Adrenal gland (tissue), 12 donors: ENCODE data around the gene DAAM2. TPM values are rescaled to one million over a fixed set of nuclear protein-coding genes. Genes with fewer than 3 reads are reported as not detected.

Experiments
- DNase-seq, 7 donors: peaks; one replicate each; pipeline ENCODE4 v3.0.0-alpha.2; 2019 to 2020
- H3K27ac ChIP-seq, 5 donors: fragments of 200-600 bp; sonication (generic) in 4 of 5; 1 replicate in 3 of 5; 2 replicates in 2 of 5; pipeline versions ENCODE4 v1.5.1 to v1.8.0; 2016 to 2020; ENCODE audit warnings: mild to moderate bottlenecking in 1 of 5
- H3K27me3 ChIP-seq: fragments of 200-600 bp; 2 replicates; pipeline ENCODE4 v1.8.0; 2021
- H3K36me3 ChIP-seq, 2 donors: fragments of 200-600 bp; replicated peaks in 1 of 2; 1 replicate in 1 of 2; 2 replicates in 1 of 2; pipeline versions ENCODE4 v1.5.1 to v1.8.0; 2018 to 2022
- H3K4me1 ChIP-seq, 2 donors: fragments of 200-600 bp; replicated peaks in 1 of 2; 1 replicate in 1 of 2; 2 replicates in 1 of 2; pipeline versions ENCODE4 v1.5.1 to v1.8.0; 2018 to 2021
- H3K4me3 ChIP-seq, 4 donors: fragments of 200-600 bp; sonication (generic) in 3 of 4; one replicate each; pipeline ENCODE4 v1.5.1; 2016 to 2018
- H3K9me3 ChIP-seq, 3 donors: fragments of 200-600 bp; sonication (generic) in 1 of 3; replicated peaks in 1 of 3; 1 replicate in 2 of 3; 2 replicates in 1 of 3; pipeline versions ENCODE4 v1.5.1 to v1.8.0; 2016 to 2021
- POLR2A ChIP-seq, 2 donors: fragments of 450-650 bp; IDR thresholded peaks; one replicate each; pipeline ENCODE4 v1.6.1; 2017; ENCODE audit warnings: antibody characterized with exemption in 2 of 2, mild to moderate bottlenecking in 2 of 2, moderate library complexity in 1 of 2
- WGBS, 4 donors: extraction: QIAGEN DNeasy Blood & Tissue Kit in 2 of 4; methylation state at CpG; one replicate each; pipeline versions ENCODE4 v1.1.5 to v1.1.7; 2013 to 2017; 5-methylcytosine and 5-hydroxymethylcytosine counted together
- intact Hi-C, 2 donors: fragments of 100-400 bp; cut with DNase I; formaldehyde crosslinking; loops; one replicate each; pipeline versions ENCODE4 v1.14.1 to v1.15.0; 2022 to 2023
- polyA plus RNA-seq, 3 donors: library from polyadenylated mRNA; stranded (reverse); fragments of 200-250 nt in 2 of 3; fragments of 350-450 nt in 1 of 3; fragmentation: Illumina TruSeq in 1 of 3; extraction: RNeasy Lipid Tissue Mini Kit (QIAGEN cat#74804) in 1 of 3; gene quantifications; one replicate each; pipeline ENCODE4 v1.2.3, GENCODE V29; 2013 to 2014
- total RNA-seq, 9 donors: library from RNA; depleted of rRNA in 4 of 9; stranded (reverse); fragments of >200 nt in 4 of 9; fragments of 120-200 nt in 1 of 9; fragmentation: NEBNext Ultra II Directional in 1 of 9; extraction: Animal tissue kit (Norgen Biotek cat#: 25700) in 1 of 9; gene quantifications; one replicate each; pipeline versions ENCODE4 v1.1.0 to v1.2.4, GENCODE V29; 2013 to 2023
- TF ChIP-seq, protein P1 (sequence below), 6 experiments: fragments of 450-650 bp in 4 of 6; fragments of 200-600 bp in 2 of 6; sonication (generic) in 1 of 6; IDR thresholded peaks; 1 replicate in 5 of 6; 2 replicates in 1 of 6; pipeline versions ENCODE4 v1.5.1 to v1.8.0; 2016 to 2021; ENCODE audit warnings: antibody characterized with exemption in 6 of 6, mild to moderate bottlenecking in 2 of 6, moderate library complexity in 1 of 6
- donor health status: healthy with polysubstance abuse.
- donor health status: Bipolar disorder and iron deficiency.
- donor health status: DM: yes; HTN: yes; CAD: no.
- donor health status: DM: no; HTN: no; CAD: no.
- donor health status: DM: no; HTN: no; CAD: no.
- donor health status: DM: yes; HTN: yes; CAD: no.

The DAAM2 gene
- total and polyA plus RNA-seq, 12 donors, result 28.1 to 72.1 (median 53.2) TPM

DNA sequence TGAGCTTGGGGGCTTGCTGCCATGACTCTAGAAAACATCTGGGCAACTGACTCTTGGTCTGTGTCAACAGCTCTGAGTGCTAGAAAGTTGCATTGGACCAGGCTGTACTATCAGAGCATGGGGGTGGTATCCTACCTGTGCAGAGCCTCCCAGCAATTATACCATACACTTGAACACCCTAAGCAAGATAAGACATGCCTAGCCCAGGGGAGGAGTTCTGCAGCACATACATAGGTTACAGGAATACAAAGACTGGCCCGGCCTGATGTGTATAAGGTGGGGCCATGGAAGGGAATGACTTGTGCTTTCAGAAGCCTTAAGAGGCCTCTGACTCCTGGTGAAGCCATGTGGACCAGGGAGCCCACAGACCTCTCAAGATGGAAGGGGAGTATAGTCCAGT lies 153.4 kb downstream of the DAAM2 start:
- WGBS, 4 donors, result 60 to 100% (median 90%) methylated on average over 1 of the region's 1 CpG
- no peak for DNase-seq
- intact Hi-C loops, result no loop called here

DNA sequence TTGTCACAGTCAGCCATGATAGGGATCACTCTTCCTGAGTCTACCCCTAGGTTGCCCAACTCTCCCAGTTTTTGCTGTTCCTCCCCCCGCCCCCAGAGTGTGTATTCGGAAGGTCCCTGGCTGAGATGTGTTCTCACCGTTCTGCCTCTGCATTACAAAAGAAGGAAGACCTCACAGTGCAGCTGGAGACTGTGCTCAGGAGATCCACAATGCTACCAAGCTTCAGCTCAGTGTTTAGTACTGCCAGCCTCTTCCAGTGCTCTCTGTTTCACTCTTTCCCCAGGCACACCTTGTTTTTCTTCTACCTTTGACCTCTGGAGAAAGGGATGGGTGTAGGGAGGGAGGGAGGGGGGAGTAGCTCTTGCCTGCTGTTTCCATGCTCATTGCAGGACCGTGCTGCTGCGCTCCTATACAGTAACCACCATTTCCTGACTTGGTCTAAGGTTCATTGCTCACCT lies 155.5 kb downstream of the DAAM2 start:
- no peak overlapping the region for H3K4me3 ChIP-seq
- DNase-seq, result no peak
- no peaks in the 10 kb centered on the region for H3K9me3 ChIP-seq
- H3K27me3 ChIP-seq, result no peaks in the 10 kb centered on the region
- no peak overlapping the region for H3K27ac ChIP-seq
- TF ChIP-seq, protein P1, sequence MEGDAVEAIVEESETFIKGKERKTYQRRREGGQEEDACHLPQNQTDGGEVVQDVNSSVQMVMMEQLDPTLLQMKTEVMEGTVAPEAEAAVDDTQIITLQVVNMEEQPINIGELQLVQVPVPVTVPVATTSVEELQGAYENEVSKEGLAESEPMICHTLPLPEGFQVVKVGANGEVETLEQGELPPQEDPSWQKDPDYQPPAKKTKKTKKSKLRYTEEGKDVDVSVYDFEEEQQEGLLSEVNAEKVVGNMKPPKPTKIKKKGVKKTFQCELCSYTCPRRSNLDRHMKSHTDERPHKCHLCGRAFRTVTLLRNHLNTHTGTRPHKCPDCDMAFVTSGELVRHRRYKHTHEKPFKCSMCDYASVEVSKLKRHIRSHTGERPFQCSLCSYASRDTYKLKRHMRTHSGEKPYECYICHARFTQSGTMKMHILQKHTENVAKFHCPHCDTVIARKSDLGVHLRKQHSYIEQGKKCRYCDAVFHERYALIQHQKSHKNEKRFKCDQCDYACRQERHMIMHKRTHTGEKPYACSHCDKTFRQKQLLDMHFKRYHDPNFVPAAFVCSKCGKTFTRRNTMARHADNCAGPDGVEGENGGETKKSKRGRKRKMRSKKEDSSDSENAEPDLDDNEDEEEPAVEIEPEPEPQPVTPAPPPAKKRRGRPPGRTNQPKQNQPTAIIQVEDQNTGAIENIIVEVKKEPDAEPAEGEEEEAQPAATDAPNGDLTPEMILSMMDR (IDR thresholded peaks at IDR 0.05), result no peak
- no peak for TF ChIP-seq POLR2A (IDR thresholded peaks at IDR 0.05)
- peaks cover 6 to 7% of the 10 kb centered on the region in 2 donors for H3K4me1 ChIP-seq
- H3K36me3 ChIP-seq, result no peaks in the 10 kb centered on the region
- 64 to 79% (median 73%) methylated on average over 5 of the region's 5 CpGs for WGBS, 4 donors
- intact Hi-C loops, result no loop called here

More for the DNA sequence above, 153.4 kb downstream of the DAAM2 start:
- H3K27me3 ChIP-seq, result no peaks in the 10 kb centered on the region
- TF ChIP-seq, protein P1 (IDR thresholded peaks at IDR 0.05), result no peak
- TF ChIP-seq POLR2A (IDR thresholded peaks at IDR 0.05), result no peak
- H3K27ac ChIP-seq, result no peak overlapping the region
- no peak overlapping the region for H3K4me3 ChIP-seq
- no peaks in the 10 kb centered on the region for H3K36me3 ChIP-seq
- H3K9me3 ChIP-seq, result no peaks in the 10 kb centered on the region
- peaks cover 6 to 9% of the 10 kb centered on the region in 2 donors for H3K4me1 ChIP-seq

DNA sequence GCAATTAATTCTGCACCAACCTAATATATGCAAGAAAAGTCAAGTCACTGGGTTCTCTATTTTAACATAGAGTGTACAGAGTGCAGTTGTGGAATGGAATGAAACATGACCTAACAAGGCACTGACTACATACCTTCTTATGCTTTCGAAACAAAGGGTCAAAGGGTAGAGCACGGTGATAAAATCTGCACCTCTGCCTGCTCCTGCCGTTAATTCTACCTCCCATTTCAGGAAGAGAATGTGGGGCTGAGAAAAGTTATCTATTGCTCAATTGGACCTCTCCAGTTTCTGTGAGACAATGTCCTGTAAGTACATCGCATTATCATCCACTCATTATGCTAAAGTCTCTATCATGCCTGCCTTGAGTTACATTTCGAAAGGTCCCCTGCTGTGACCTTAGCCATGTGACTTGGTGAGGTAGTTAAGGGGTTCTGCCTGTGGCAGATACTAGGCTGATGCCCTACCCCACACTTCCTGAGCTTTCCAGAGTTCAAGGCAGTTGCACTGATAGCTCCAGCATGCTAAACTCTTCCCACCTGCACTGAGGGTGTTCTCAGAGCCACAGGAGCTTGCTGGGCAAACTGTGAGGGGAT lies 156.1 kb downstream of the DAAM2 start:
- intact Hi-C loops, result no loop called here
- no peak for DNase-seq
- H3K4me3 ChIP-seq, result no peak overlapping the region
- H3K27ac ChIP-seq, result no peak overlapping the region
- 78 to 81% (median 79%) methylated on average over 5 of the region's 5 CpGs for WGBS, 4 donors
- peaks cover under 1 to 1% of the 10 kb centered on the region in 2 donors for H3K4me1 ChIP-seq
- H3K27me3 ChIP-seq, result no peaks in the 10 kb centered on the region
- no peaks in the 10 kb centered on the region for H3K36me3 ChIP-seq
- no peaks in the 10 kb centered on the region for H3K9me3 ChIP-seq
- TF ChIP-seq, protein P1 (IDR thresholded peaks at IDR 0.05), result no peak
- TF ChIP-seq POLR2A (IDR thresholded peaks at IDR 0.05), result no peak

DNA sequence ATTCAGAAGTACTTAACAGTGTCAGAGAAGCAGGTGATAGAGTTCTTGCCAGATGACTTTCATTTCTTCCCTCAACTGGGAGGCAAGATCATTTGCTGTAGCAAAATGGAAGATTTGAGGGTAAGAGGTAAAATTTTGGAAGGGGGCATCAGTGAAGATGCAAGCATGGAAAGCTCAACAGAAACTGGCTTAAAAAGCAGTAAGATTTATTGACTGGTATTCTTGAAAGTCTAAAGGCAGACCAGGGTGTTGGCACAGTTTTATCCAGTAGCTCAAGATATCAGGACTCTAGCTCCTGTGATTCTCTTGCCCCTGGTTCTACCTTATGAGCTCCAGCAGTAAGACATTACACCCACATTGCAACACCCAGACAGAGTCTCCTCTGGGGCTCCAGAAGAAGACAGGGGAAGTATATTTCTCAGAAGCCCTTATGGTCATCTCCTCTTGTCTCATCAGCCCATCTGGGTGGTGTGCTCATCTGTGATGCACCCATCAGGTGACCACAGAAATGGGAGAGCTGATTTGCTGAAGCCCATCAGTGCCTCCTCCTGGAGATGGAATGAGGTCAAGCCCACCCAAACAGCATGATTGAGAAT lies 158.0 kb downstream of the DAAM2 start:
- H3K36me3 ChIP-seq, result no peaks in the 10 kb centered on the region
- H3K27ac ChIP-seq, result no peak overlapping the region
- DNase-seq, result no peak
- TF ChIP-seq, protein P1 (IDR thresholded peaks at IDR 0.05), result no peak
- TF ChIP-seq POLR2A (IDR thresholded peaks at IDR 0.05), result no peak
- H3K4me3 ChIP-seq, result no peak overlapping the region
- H3K27me3 ChIP-seq, result no peaks in the 10 kb centered on the region
- intact Hi-C loops, result no loop called here
- no peaks in the 10 kb centered on the region for H3K4me1 ChIP-seq
- H3K9me3 ChIP-seq, result no peaks in the 10 kb centered on the region
